ENCODE results near the gene ABCC9. TPM values are rescaled to one million over a fixed set of nuclear protein-coding genes. Genes with fewer than 3 reads are reported as not detected.

ABCC9 gene
- total RNA-seq, 3 donors from 2014 or later (not counting 1 experiment from before 2014, with no cell fraction given), result 0.02 to 0.05 TPM; not detected in 1

- no peak overlapping the region for H3K4me3 Mint-ChIP-seq
- no peaks in the 10 kb centered on the region for H3K36me3 Mint-ChIP-seq
- no peak overlapping the region for H3K27ac ChIP-seq (ENCODE audit: low read length)
- no peaks in the 10 kb centered on the region for H3K27me3 ChIP-seq (ENCODE audit: control insufficient read depth, insufficient read depth, low read length)
- H3K9me3 Mint-ChIP-seq, result peaks cover 2 to 6% of the 10 kb centered on the region in 2 donors
- no peaks in the 10 kb centered on the region for H3K4me1 ChIP-seq (ENCODE audit: control insufficient read depth, insufficient read depth, low read length)
- no peak for TF ChIP-seq CTCF (IDR thresholded peaks at IDR 0.05)
- H3K27ac Mint-ChIP-seq, result no peak overlapping the region
- H3K4me1 Mint-ChIP-seq, result no peaks in the 10 kb centered on the region
- no peaks in the 10 kb centered on the region for H3K9me3 ChIP-seq (ENCODE audit: control insufficient read depth, insufficient read depth, low read length)
- intact Hi-C loops (cut with micrococcal nuclease), result no loop called here
- ATAC-seq, result no peak
- no peak for DNase-seq
- no peaks in the 10 kb centered on the region for H3K36me3 ChIP-seq (ENCODE audit: control insufficient read depth, insufficient read depth, low read length)
- H3K27me3 Mint-ChIP-seq (ENCODE audit: low read depth in 2 of 2), result no peaks in the 10 kb centered on the region
- no peak overlapping the region for H3K4me3 ChIP-seq (ENCODE audit: low read length)
Measured at GRCh38 chr12:21809100-21809499, 132.1 kb downstream of the ABCC9 start.

DNA sequence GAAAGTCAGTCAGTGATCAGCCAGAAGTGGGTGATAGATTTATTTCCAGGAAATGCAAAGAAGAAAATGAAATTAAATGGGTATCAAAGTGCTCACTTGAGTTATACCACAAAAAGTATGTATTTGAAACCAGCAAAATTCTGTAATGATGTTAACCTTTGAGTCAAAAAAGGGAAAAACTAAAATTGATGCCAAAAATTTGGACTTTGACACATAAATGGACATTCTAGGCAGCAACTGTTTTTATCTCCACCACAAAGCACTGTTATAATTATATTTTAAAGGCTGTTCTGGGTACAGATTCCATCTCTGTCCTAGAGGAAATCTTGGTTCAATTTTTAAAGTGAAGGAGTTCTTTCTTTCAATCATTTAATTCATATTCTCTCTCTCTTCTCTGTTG, 135.0 kb downstream of the ABCC9 start:
- Mint-ChIP-seq H3K4me1 (no peaks in the 10 kb centered on the region), H3K27me3 (ENCODE audit: low read depth in 2 of 2) (no peaks in the 10 kb centered on the region), H3K4me3 (no peak overlapping the region), H3K36me3 (no peaks in the 10 kb centered on the region), H3K9me3 (peaks cover 2 to 6% of the 10 kb centered on the region in 2 donors), H3K27ac (no peak overlapping the region)
- Histone ChIP-seq H3K36me3 (ENCODE audit: control insufficient read depth, insufficient read depth, low read length) (no peaks in the 10 kb centered on the region), H3K27me3 (ENCODE audit: control insufficient read depth, insufficient read depth, low read length) (no peaks in the 10 kb centered on the region), H3K4me1 (ENCODE audit: control insufficient read depth, insufficient read depth, low read length) (no peaks in the 10 kb centered on the region), H3K4me3 (ENCODE audit: low read length) (no peak overlapping the region), H3K9me3 (ENCODE audit: control insufficient read depth, insufficient read depth, low read length) (no peaks in the 10 kb centered on the region), H3K27ac (ENCODE audit: low read length) (no peak overlapping the region)
- intact Hi-C loops (cut with micrococcal nuclease), result no loop called here
- ATAC-seq (no peak), DNase-seq (no peak)
- no peak for TF ChIP-seq CTCF (IDR thresholded peaks at IDR 0.05)

- TF ChIP-seq CTCF (IDR thresholded peaks at IDR 0.05), result no peak
- DNase-seq (no peak), ATAC-seq (no peak)
- peaks cover 2 to 4% of the 10 kb centered on the region in 2 donors for H3K9me3 Mint-ChIP-seq
- H3K4me3 Mint-ChIP-seq, result no peak overlapping the region
- Histone ChIP-seq H3K36me3 (ENCODE audit: control insufficient read depth, insufficient read depth, low read length) (no peaks in the 10 kb centered on the region), H3K4me1 (ENCODE audit: control insufficient read depth, insufficient read depth, low read length) (no peaks in the 10 kb centered on the region), H3K27me3 (ENCODE audit: control insufficient read depth, insufficient read depth, low read length) (no peaks in the 10 kb centered on the region), H3K27ac (ENCODE audit: low read length) (no peak overlapping the region), H3K9me3 (ENCODE audit: control insufficient read depth, insufficient read depth, low read length) (no peaks in the 10 kb centered on the region), H3K4me3 (ENCODE audit: low read length) (no peak overlapping the region)
- no peaks in the 10 kb centered on the region for H3K36me3 Mint-ChIP-seq
- WGBS (ENCODE audit: insufficient coverage), result 86% methylated on average over 4 of the region's 4 CpGs
- no peaks in the 10 kb centered on the region for H3K4me1 Mint-ChIP-seq
- intact Hi-C loops (cut with micrococcal nuclease), result no loop called here
- no peak overlapping the region for H3K27ac Mint-ChIP-seq
- H3K27me3 Mint-ChIP-seq (ENCODE audit: low read depth in 2 of 2), result no peaks in the 10 kb centered on the region
Measured at GRCh38 chr12:21801522-21802288, 139.5 kb downstream of the ABCC9 start.

DNA sequence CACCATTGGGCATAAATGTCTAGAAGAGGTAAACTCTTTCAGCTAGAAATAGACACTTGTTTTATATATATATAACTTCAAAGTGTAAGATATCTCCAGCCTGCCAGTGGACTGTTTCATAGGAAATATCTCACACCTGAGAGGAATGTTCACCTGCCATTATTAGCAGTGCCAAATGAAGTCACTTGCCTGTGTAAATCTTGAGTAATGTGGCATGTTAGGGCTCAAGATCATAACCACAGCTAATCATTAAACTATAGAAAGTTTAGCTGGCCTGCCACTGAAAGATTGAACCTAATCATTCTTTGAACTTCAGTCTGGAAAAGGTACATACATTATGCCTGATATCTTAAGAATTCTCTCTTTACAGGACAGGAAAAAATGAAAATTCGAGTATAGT, 141.2 kb downstream of the ABCC9 start:
- DNase-seq (no peak), ATAC-seq (no peak)
- no peaks in the 10 kb centered on the region for H3K4me1 Mint-ChIP-seq
- Histone ChIP-seq H3K4me3 (ENCODE audit: low read length) (no peak overlapping the region), H3K4me1 (ENCODE audit: control insufficient read depth, insufficient read depth, low read length) (no peaks in the 10 kb centered on the region), H3K9me3 (ENCODE audit: control insufficient read depth, insufficient read depth, low read length) (no peaks in the 10 kb centered on the region), H3K36me3 (ENCODE audit: control insufficient read depth, insufficient read depth, low read length) (no peaks in the 10 kb centered on the region), H3K27ac (ENCODE audit: low read length) (no peak overlapping the region), H3K27me3 (ENCODE audit: control insufficient read depth, insufficient read depth, low read length) (no peaks in the 10 kb centered on the region)
- intact Hi-C loops (cut with micrococcal nuclease), result no loop called here
- H3K36me3 Mint-ChIP-seq, result no peaks in the 10 kb centered on the region
- peaks cover 3 to 4% of the 10 kb centered on the region in 2 donors for H3K9me3 Mint-ChIP-seq
- no peak overlapping the region for H3K27ac Mint-ChIP-seq
- H3K4me3 Mint-ChIP-seq, result no peak overlapping the region
- H3K27me3 Mint-ChIP-seq (ENCODE audit: low read depth in 2 of 2), result no peaks in the 10 kb centered on the region
- TF ChIP-seq CTCF (IDR thresholded peaks at IDR 0.05), result no peak
- no CpG with 5 or more reads among the region's 1 CpG for WGBS (ENCODE audit: insufficient coverage)

Measured in natural killer cell (primary cell).